ENCODE data around the gene DAAM1. TPM values are rescaled to one million over a fixed set of nuclear protein-coding genes. Genes with fewer than 3 reads are reported as not detected.

The DAAM1 gene
- total and polyA plus RNA-seq, 8 donors, result 6.2 to 26.7 (median 16.0) TPM

DNA sequence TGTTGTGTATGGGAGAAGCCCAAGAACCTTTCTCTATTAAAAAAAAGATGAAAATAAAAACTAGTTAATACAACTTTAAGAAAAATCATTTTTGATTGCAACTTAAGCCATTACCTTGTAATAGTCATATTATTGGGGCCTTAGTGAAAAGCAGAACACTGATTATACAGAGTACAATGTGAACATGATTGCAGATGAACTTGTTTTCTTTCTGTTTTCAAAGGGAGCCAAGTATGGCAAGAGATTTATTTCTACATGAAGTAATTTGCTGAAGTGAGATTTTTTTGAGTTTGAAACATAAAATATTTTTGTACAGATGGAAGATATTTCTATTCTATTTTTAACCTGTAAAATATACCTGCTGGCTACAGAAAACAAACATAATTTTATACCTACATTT, 171.8 kb downstream of the DAAM1 start:
- H3K9me3 ChIP-seq, result no peaks in the 10 kb centered on the region
- H3K36me3 ChIP-seq, result peaks cover 0 to 16% (median 6%) of the 10 kb centered on the region in 3 donors
- FAIRE-seq, result no peak
- no peak for DNase-seq
- intact Hi-C loops (cut with DNase I), result no loop called here
- H3K4me1 ChIP-seq, result peaks cover 0 to 3% (median 0%) of the 10 kb centered on the region in 3 donors
- no peaks in the 10 kb centered on the region for H3K27me3 ChIP-seq
- no peak overlapping the region for H3K27ac ChIP-seq
- H3K4me3 ChIP-seq, result no peak overlapping the region
- no peak for ATAC-seq
- no peak for TF ChIP-seq CTCF (IDR thresholded peaks at IDR 0.05)

DNA sequence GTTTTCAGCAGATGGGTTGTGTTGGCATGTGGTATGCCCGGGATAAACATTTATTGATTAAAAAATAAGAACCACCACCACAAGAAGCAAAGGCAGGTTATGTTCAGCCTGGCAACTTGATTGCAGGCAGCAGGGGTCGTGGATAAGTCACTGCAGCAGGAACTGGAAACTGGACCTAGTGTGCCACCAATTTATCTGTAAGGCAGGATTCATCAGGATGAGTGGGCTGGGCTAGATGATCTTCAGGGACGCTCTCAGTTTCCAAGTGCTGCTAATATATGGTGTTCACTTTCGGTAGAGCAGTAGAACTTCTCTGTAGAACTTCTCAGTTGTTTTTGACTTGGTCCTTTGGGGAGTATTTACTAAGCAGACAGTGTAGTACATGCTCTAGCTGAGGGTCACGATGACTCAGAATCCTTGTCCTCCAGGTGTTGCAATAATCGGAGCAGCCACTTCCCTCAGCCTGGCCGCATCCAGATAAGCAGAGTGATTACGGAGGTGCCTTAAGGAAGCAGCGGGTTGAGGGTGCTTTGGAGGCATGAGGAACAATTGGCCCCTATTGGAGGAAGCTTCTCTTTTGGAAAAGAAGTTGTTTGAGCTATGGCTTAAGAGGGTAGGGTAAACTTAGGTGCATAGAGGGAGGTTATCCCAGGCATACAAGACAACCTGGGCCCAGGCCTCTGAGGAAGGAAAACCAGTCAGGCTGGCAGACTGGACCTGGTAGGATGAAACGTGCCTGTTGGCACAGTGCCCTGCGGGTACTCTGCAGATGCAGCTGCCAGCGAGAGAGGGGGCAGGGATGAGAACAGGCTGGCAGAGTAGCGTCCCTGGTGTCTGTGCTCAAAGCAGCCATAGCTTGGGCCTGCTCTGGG, 172.7 kb downstream of the DAAM1 start:
- Histone ChIP-seq H3K27me3 (no peaks in the 10 kb centered on the region), H3K4me3 (no peak overlapping the region), H3K4me1 (peaks cover 0 to 3% (median 0%) of the 10 kb centered on the region in 3 donors), H3K27ac (no peak overlapping the region), H3K9me3 (no peaks in the 10 kb centered on the region), H3K36me3 (peaks cover 0 to 6% (median 6%) of the 10 kb centered on the region in 3 donors)
- intact Hi-C loops (cut with DNase I), result no loop called here
- TF ChIP-seq CTCF (IDR thresholded peaks at IDR 0.05), result no peak
- ATAC-seq (peak in 3 of 4 donors; percentile 74 to 83 (median 81)), DNase-seq (peak; percentile 22 to 73 (median 34)), FAIRE-seq (no peak)
- WGBS, 2 donors, result 74 to 76% methylated on average over 13 of the region's 13 CpGs

- H3K9me3 ChIP-seq, result no peaks in the 10 kb centered on the region
- 87 to 92% methylated on average over 2 of the region's 2 CpGs for whole genome bisulfite sequencing, 2 donors
- peaks cover 0 to 3% (median 0%) of the 10 kb centered on the region in 3 donors for H3K4me1 ChIP-seq
- no peak overlapping the region for H3K4me3 ChIP-seq
- no peak for FAIRE-seq
- H3K27ac ChIP-seq, result no peak overlapping the region
- no peaks in the 10 kb centered on the region for H3K27me3 ChIP-seq
- no peak for ATAC-seq
- intact Hi-C loops (cut with DNase I), result no loop called here
- TF ChIP-seq CTCF (IDR thresholded peaks at IDR 0.05), result no peak
- H3K36me3 ChIP-seq, result peaks cover 0 to 6% (median 5%) of the 10 kb centered on the region in 3 donors
- DNase-seq, result no peak
Observed at GRCh38 chr14:59362513-59362912, 174.0 kb downstream of the DAAM1 start.

DNA sequence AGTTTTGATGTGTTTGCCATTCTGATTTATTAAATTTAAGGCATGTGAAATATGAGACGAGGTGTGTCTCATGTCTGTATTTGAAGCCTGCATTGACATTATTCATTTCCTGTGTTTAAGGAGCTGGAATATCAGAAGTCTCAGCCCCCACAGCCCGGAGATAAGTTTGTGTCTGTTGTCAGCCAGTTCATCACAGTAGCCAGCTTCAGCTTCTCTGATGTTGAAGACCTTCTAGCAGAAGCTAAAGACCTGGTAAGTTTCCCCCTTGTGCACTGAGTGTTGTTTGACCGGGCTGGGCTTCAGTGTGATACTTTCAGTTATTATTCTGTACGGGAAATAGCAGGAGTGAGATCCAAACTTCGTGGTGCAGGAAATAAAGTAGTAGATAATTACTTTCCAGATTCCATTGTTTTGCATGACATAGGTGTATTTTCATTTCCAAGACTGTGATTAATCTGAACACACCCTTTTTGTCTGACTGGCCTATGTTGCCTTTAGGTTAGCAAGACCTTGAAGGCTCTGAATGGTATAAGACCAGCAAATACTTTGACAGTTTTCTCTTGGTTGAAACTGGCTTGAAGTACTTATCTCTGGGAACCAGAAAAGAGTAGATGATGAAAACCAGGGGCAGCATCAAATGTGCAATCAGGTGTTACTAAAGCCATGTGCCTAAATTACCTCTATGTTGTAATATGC, 175.2 kb downstream of the DAAM1 start:
- no peak for FAIRE-seq
- TF ChIP-seq CTCF (IDR thresholded peaks at IDR 0.05), result no peak
- H3K27ac ChIP-seq, result no peak overlapping the region

More for the DNA sequence above, 175.2 kb downstream of the DAAM1 start:
- Histone ChIP-seq H3K9me3 (no peaks in the 10 kb centered on the region), H3K4me3 (no peak overlapping the region), H3K27me3 (no peaks in the 10 kb centered on the region), H3K36me3 (peaks cover 0 to 6% (median 5%) of the 10 kb centered on the region in 3 donors), H3K4me1 (peaks cover 0 to 3% (median 0%) of the 10 kb centered on the region in 3 donors)
- ATAC-seq, result no peak
- intact Hi-C loops (cut with DNase I), result no loop called here
- DNase-seq, result no peak
- 72 to 75% methylated on average over 5 of the region's 5 CpGs for WGBS, 2 donors
